Neuronal stem cell (in vitro differentiated cells): Measurements from ENCODE around the gene CEP95.

Experiments
- DNase-seq: peaks from one replicate; pipeline ENCODE4 v3.0.0-alpha.2; 2013; ENCODE audit warnings: low spot score
- H2AFZ ChIP-seq: one replicate; pipeline ENCODE4 v1.6.1; 2013; ENCODE audit warnings: mild to moderate bottlenecking, low read length, inconsistent platforms
- H2AK5ac ChIP-seq: 2 replicates; pipeline ENCODE4 v1.6.1; 2013; ENCODE audit warnings: low read depth, mild to moderate bottlenecking, inconsistent platforms, low read length, moderate library complexity, mixed read lengths
- H2BK120ac ChIP-seq: 2 replicates; pipeline ENCODE4 v1.6.1; 2013; ENCODE audit warnings: low read depth, mild to moderate bottlenecking, inconsistent platforms, low read length, moderate library complexity, mixed read lengths
- H2BK12ac ChIP-seq: one replicate; pipeline ENCODE4 v1.6.1; 2013; ENCODE audit warnings: low read length, inconsistent platforms
- H2BK15ac ChIP-seq: 2 replicates; pipeline ENCODE4 v1.6.1; 2013; ENCODE audit warnings: mild to moderate bottlenecking, low read length, inconsistent platforms, mixed read lengths
- H2BK5ac ChIP-seq: one replicate; pipeline ENCODE4 v1.6.1; 2013; ENCODE audit warnings: inconsistent platforms, mild to moderate bottlenecking, low read length, moderate library complexity
- H3K14ac ChIP-seq: one replicate; pipeline ENCODE4 v1.6.1; 2013; ENCODE audit warnings: low read length, inconsistent platforms
- H3K18ac ChIP-seq: 2 replicates; pipeline ENCODE4 v1.6.1; 2013; ENCODE audit warnings: low read length, inconsistent platforms
- H3K23ac ChIP-seq: 2 replicates; pipeline ENCODE4 v1.6.1; 2013; ENCODE audit warnings: low read depth, mild to moderate bottlenecking, mixed read lengths, low read length, inconsistent platforms; ENCODE audit not compliant: poor library complexity
- H3K27ac ChIP-seq: replicated peaks from 3 replicates; pipeline ENCODE4 v1.5.1; 2013; ENCODE audit warnings: low read length, inconsistent platforms
- H3K27me3 ChIP-seq, 3 experiments: 2 replicates each; pipeline ENCODE4 v1.6.1; 2013; ENCODE audit warnings: low read length in 3 of 3, mild to moderate bottlenecking in 2 of 3, inconsistent platforms in 1 of 3, low read depth in 1 of 3, mixed read lengths in 1 of 3, moderate library complexity in 1 of 3; ENCODE audit not compliant: control insufficient read depth in 3 of 3, insufficient read depth in 3 of 3
- H3K36me3 ChIP-seq, 2 donors: replicated peaks in 1 of 2; 2 replicates each; pipeline ENCODE4 v1.6.1; 2013; ENCODE audit warnings: low read length in 2 of 2; ENCODE audit not compliant: control insufficient read depth in 2 of 2, insufficient read depth in 2 of 2
- H3K4ac ChIP-seq: 2 replicates; pipeline ENCODE4 v1.6.1; 2013; ENCODE audit warnings: inconsistent platforms, mild to moderate bottlenecking, low read length, moderate library complexity
- H3K4me1 ChIP-seq, 2 donors: 1 replicate in 1 of 2; 2 replicates in 1 of 2; pipeline ENCODE4 v1.6.1; 2013; ENCODE audit warnings: low read length in 2 of 2, low read depth in 1 of 2; ENCODE audit not compliant: control insufficient read depth in 2 of 2, insufficient read depth in 1 of 2
- H3K4me2 ChIP-seq: one replicate; pipeline ENCODE4 v1.6.1; 2013; ENCODE audit warnings: mild to moderate bottlenecking, low read length, inconsistent platforms; ENCODE audit not compliant: insufficient read depth, poor library complexity, severe bottlenecking
- H3K4me3 ChIP-seq, 2 donors: 2 replicates each; pipeline ENCODE4 v1.5.1; 2013; ENCODE audit warnings: low read length in 2 of 2, mild to moderate bottlenecking in 2 of 2, inconsistent platforms in 1 of 2, moderate library complexity in 1 of 2
- H3K79me1 ChIP-seq: one replicate; pipeline ENCODE4 v1.6.1; 2013; ENCODE audit warnings: low read depth, mild to moderate bottlenecking, inconsistent platforms, low read length, moderate library complexity
- H3K9ac ChIP-seq: one replicate; pipeline ENCODE4 v1.6.1; 2013; ENCODE audit warnings: mild to moderate bottlenecking, low read depth, low read length, inconsistent platforms; ENCODE audit not compliant: poor library complexity
- H3K9me3 ChIP-seq, 2 donors: replicated peaks in 1 of 2; 2 replicates each; pipeline versions ENCODE3 to v1.6.1; 2013; ENCODE audit warnings: low read length in 2 of 2, mild to moderate bottlenecking in 2 of 2, inconsistent platforms in 1 of 2, low read depth in 1 of 2, mixed read lengths in 1 of 2, moderate library complexity in 1 of 2; ENCODE audit not compliant: control insufficient read depth in 2 of 2, insufficient read depth in 1 of 2
- H4K8ac ChIP-seq: one replicate; pipeline ENCODE4 v1.6.1; 2013; ENCODE audit warnings: low read depth, mild to moderate bottlenecking, inconsistent platforms, low read length, moderate library complexity
- H4K91ac ChIP-seq: one replicate; pipeline ENCODE4 v1.6.1; 2013; ENCODE audit warnings: low read length, low read depth, mild to moderate bottlenecking, inconsistent platforms; ENCODE audit not compliant: poor library complexity
- WGBS, 2 donors: extraction: QIAGEN DNeasy Blood & Tissue Kit; methylation state at CpG; one replicate each; pipeline ENCODE4 v1.1.7; 2013; ENCODE audit warnings: missing lambda C conversion rate in 2 of 2, mixed read lengths in 1 of 2; ENCODE audit not compliant: insufficient read length in 2 of 2, insufficient replicate concordance in 1 of 2; ENCODE audit errors: extremely low coverage in 2 of 2; 5-methylcytosine and 5-hydroxymethylcytosine counted together

Gene CEP95

DNA sequence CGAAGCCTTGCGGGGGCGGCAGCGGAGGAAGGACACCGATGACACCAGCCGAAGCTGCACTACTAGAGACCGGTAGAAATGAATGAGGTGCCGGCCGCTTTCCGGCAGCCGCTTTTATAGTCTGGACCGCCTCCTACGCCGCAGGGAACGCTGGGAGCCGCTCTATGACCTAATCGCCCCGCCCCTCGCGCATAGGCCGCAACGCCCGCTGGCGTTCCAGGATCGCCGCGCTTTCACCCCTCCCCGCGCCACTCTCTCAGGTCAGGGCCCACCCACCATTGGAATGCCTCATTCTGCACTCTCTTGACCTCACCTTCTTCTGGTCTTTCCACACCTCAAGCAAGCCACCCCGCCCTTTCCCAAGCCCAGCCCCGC, 589 bp upstream of the CEP95 start, which contains the start of gene DDX5:
TSS of gene DDX5 (minus strand) at position 89 of the 375 bp plus-strand sequence. CDS start 170 bp downstream, outside the sequence.
- Histone ChIP-seq H3K4me2 (peak within 1 kb of the TSS; percentile 54), H3K23ac (peak within 1 kb of the TSS; percentile 90), H3K14ac (peak within 1 kb of the TSS; percentile 49), H2BK12ac (no peak within 1 kb of the TSS), H3K27ac (peak within 1 kb of the TSS; percentile 93), H3K27me3 (no peaks in the 10 kb centered on the region), H3K36me3 (peaks cover 34 to 75% of the 10 kb centered on the region in 2 donors), H2BK120ac (peak within 1 kb of the TSS; percentile 96), H3K4me3 (peak within 1 kb of the TSS; percentile 88 to 99), H2BK15ac (peak within 1 kb of the TSS; percentile 68), H3K4ac (peak within 1 kb of the TSS; percentile 90), H4K8ac (peak within 1 kb of the TSS; percentile 99), H2AK5ac (peak within 1 kb of the TSS; percentile 100), H3K18ac (peak within 1 kb of the TSS; percentile 99), H3K79me1 (peaks cover 5% of the 10 kb centered on the region), H2BK5ac (peak within 1 kb of the TSS; percentile 99), H3K4me1 (peaks cover 3 to 11% of the 10 kb centered on the region in 2 donors), H2AFZ (peak within 1 kb of the TSS; percentile 87), H4K91ac (peak within 1 kb of the TSS; percentile 73), H3K9ac (peak within 1 kb of the TSS; percentile 98), H3K9me3 (no peaks in the 10 kb centered on the region)
- WGBS, 2 donors, result no CpG with 5 or more reads among the region's 31 CpGs
- DNase-seq, result no peak

DNA sequence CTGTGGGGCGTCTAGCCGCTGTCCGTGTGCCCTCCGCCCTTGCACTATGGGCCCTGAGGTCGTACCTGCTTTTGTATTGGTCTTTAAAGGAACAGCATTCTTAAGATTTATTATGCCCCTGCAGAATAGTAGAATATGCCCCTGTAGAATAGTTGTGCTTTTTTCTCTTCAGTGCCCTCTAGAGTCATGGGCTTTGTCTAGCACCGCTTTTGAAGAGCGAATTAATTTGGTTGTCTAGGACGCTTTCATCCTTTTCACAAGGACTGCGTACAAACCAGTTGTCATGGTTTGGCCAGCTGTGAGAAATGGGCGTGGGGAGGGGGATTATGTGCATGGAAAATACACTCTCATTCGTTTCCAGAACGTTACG, 621 bp downstream of the CEP95 start:
- Histone ChIP-seq H3K18ac (peak overlapping the region; percentile 99), H3K4me1 (peaks cover 3 to 11% of the 10 kb centered on the region in 2 donors), H3K27ac (peak overlapping the region; percentile 93), H2BK120ac (peak overlapping the region; percentile 78), H3K9ac (peak overlapping the region; percentile 98), H3K9me3 (no peaks in the 10 kb centered on the region), H2AK5ac (no peak overlapping the region), H3K36me3 (peaks cover 23 to 75% of the 10 kb centered on the region in 2 donors), H3K79me1 (peaks cover 5% of the 10 kb centered on the region), H2BK12ac (no peak overlapping the region), H3K4me2 (peak overlapping the region; percentile 54), H4K91ac (no peak overlapping the region), H4K8ac (no peak overlapping the region), H2AFZ (peak overlapping the region; percentile 87), H3K27me3 (no peaks in the 10 kb centered on the region), H3K23ac (peak overlapping the region; percentile 90), H3K14ac (peak overlapping the region; percentile 25), H2BK15ac (no peak overlapping the region), H3K4ac (no peak overlapping the region), H3K4me3 (peak overlapping the region; percentile 88 to 99), H2BK5ac (peak overlapping the region; percentile 99)
- no CpG with 5 or more reads among the region's 13 CpGs for WGBS, 2 donors
- DNase-seq, result peak; percentile 71

DNA sequence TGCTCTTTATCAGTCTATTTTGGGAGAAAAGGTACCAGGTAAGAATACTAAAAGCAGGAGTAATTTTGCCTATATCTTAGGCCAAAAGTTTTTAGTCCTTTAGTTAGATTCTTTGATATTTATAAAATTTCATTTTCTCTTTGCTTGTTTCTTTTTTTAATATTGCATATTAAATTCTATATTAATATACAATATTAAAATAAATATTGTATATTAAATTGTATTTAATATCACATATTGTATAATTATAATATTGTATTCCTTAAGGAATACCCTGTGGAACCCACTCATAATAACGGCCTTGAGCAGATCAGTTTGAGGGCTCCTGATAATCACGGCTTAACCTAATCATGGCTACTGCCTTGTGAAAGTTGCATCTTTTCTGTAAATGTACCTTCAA, 1.9 kb downstream of the CEP95 start:
- Histone ChIP-seq H3K18ac (no peak overlapping the region), H3K27ac (no peak overlapping the region), H3K9me3 (no peaks in the 10 kb centered on the region), H3K4me3 (peak overlapping the region in 1 of 2 donors; percentile 88), H2BK12ac (no peak overlapping the region), H2BK5ac (no peak overlapping the region), H3K27me3 (no peaks in the 10 kb centered on the region), H2BK15ac (no peak overlapping the region), H3K36me3 (peaks cover 16 to 75% of the 10 kb centered on the region in 2 donors), H3K9ac (no peak overlapping the region), H4K91ac (no peak overlapping the region), H3K79me1 (peaks cover 5% of the 10 kb centered on the region), H3K4ac (no peak overlapping the region), H3K14ac (no peak overlapping the region), H3K23ac (no peak overlapping the region), H3K4me1 (peaks cover 2 to 11% of the 10 kb centered on the region in 2 donors), H2AK5ac (no peak overlapping the region), H3K4me2 (no peak overlapping the region), H2BK120ac (no peak overlapping the region), H2AFZ (no peak overlapping the region), H4K8ac (no peak overlapping the region)
- no CpG with 5 or more reads among the region's 2 CpGs for WGBS, 2 donors
- DNase-seq, result no peak

DNA sequence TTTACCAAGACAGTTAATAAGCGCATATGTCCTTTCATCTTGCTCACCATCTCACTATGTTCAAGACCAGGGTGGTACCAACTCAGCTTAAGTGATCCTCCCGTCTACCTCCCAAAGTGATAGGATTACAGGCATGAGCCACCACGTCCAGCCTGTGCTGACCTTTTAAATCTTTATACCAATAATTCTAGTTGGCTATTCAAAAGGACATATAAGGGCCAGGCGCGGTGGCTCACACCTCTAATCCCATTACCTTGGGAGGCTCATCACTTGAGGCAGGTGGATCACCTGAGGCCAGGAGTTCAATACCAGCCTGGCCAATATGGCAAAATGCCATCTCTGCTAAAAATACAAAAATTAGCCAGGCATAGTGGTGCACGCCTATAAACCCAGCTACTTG, 2.4 kb downstream of the CEP95 start:
- peaks cover 11 to 75% of the 10 kb centered on the region in 2 donors for H3K36me3 ChIP-seq

More for the DNA sequence above, 2.4 kb downstream of the CEP95 start:
- Histone ChIP-seq H3K4me2 (no peak overlapping the region), H3K23ac (no peak overlapping the region), H2BK12ac (no peak overlapping the region), H3K27me3 (no peaks in the 10 kb centered on the region), H3K14ac (no peak overlapping the region), H4K91ac (no peak overlapping the region), H4K8ac (no peak overlapping the region), H3K18ac (no peak overlapping the region), H2BK15ac (no peak overlapping the region), H3K4me3 (no peak overlapping the region), H3K4me1 (peaks cover 0 to 7% of the 10 kb centered on the region in 2 donors), H2AFZ (no peak overlapping the region), H3K9me3 (no peaks in the 10 kb centered on the region), H2AK5ac (no peak overlapping the region), H2BK120ac (no peak overlapping the region), H2BK5ac (no peak overlapping the region), H3K79me1 (peaks cover 5% of the 10 kb centered on the region), H3K4ac (no peak overlapping the region), H3K9ac (no peak overlapping the region), H3K27ac (no peak overlapping the region)
- no CpG with 5 or more reads among the region's 6 CpGs for WGBS, 2 donors
- no peak for DNase-seq
